ENCODE measurements around the gene NBPF19.
"Not testable (repeated sequence)": the region's sequence is repeated elsewhere in the genome, so short reads cannot be mapped to it uniquely, and the experiment has no call there.

The NBPF19 gene

DNA sequence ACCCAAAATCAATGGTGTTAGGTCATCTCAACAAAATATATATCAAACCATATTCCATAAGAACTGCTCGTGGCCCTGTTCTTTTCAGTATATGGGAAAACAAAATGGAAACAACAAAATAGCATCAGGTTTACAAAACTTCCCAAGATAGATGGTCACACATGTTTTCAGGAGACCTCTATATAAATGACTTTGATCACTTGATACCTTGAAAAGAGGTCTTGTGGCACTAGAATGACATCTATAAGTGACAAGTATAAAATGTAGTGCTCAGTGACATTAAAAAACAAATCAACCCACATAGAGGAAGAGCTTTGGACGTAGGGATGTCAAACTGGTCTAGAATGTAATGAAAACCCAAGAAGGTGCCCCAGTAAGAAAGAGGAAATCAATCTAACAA lies at the start of gene NBPF19:
Gene NBPF19 (plus strand): TSS at position 301 of the 400 bp plus-strand sequence. CDS start 888 bp downstream, outside the sequence.
- not testable (repeated sequence) for H3K27me3 ChIP-seq (ENCODE audit: control insufficient read depth in 1 of 2, insufficient read depth in 2 of 2, low read length in 2 of 2); H3K9me3 ChIP-seq (ENCODE audit: control insufficient read depth in 2 of 2, low read length in 2 of 2); H3K4me3 ChIP-seq (ENCODE audit: low read length in 2 of 2); H3K4me1 ChIP-seq (ENCODE audit: control insufficient read depth, insufficient read depth, low read length); H3K9ac ChIP-seq (ENCODE audit: low read length in 2 of 2); H3K27ac ChIP-seq (ENCODE audit: low read length); H3K36me3 ChIP-seq (ENCODE audit: control insufficient read depth in 2 of 2, insufficient read depth in 2 of 2, low read length in 2 of 2)

DNA sequence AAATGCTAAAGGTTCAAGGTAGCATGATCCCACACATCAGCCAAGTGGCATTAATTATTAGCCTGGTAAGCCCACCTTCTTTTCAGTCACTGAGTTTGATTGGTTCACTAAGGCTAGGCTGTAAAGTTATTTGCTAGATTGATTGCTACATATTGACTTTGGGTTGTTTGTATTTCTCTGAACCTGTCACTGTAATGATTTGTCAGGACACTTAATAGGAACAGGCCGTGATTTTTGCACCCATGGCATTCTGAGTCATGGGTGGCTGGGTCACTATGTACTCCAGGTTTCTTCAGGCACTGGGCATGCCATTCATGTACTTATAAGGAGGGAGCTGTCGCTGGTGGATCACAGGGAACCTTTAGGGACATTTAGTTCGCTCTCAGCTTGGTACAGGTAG lies 46.5 kb upstream of the NBPF19 start:
- not testable (repeated sequence) for H3K4me1 ChIP-seq (ENCODE audit: control insufficient read depth, insufficient read depth, low read length); H3K36me3 ChIP-seq (ENCODE audit: control insufficient read depth in 2 of 2, insufficient read depth in 2 of 2, low read length in 2 of 2); H3K9me3 ChIP-seq (ENCODE audit: control insufficient read depth in 2 of 2, low read length in 2 of 2); H3K9ac ChIP-seq (ENCODE audit: low read length in 2 of 2); H3K27me3 ChIP-seq (ENCODE audit: control insufficient read depth in 1 of 2, insufficient read depth in 2 of 2, low read length in 2 of 2); H3K27ac ChIP-seq (ENCODE audit: low read length); H3K4me3 ChIP-seq (ENCODE audit: low read length in 2 of 2)

GRCh38 chr1:149445451-149445850 lies 29.4 kb upstream of the NBPF19 start:
- not testable (repeated sequence) for H3K36me3 ChIP-seq (ENCODE audit: control insufficient read depth in 2 of 2, insufficient read depth in 2 of 2, low read length in 2 of 2); H3K27me3 ChIP-seq (ENCODE audit: control insufficient read depth in 1 of 2, insufficient read depth in 2 of 2, low read length in 2 of 2); H3K9ac ChIP-seq (ENCODE audit: low read length in 2 of 2); H3K9me3 ChIP-seq (ENCODE audit: control insufficient read depth in 2 of 2, low read length in 2 of 2); H3K27ac ChIP-seq (ENCODE audit: low read length); H3K4me1 ChIP-seq (ENCODE audit: control insufficient read depth, insufficient read depth, low read length); H3K4me3 ChIP-seq (ENCODE audit: low read length in 2 of 2)

GRCh38 chr1:149452196-149452595 lies 22.6 kb upstream of the NBPF19 start:
- H3K4me1 ChIP-seq (ENCODE audit: control insufficient read depth, insufficient read depth, low read length); H3K27me3 ChIP-seq (ENCODE audit: control insufficient read depth in 1 of 2, insufficient read depth in 2 of 2, low read length in 2 of 2); H3K27ac ChIP-seq (ENCODE audit: low read length); H3K9ac ChIP-seq (ENCODE audit: low read length in 2 of 2); H3K9me3 ChIP-seq (ENCODE audit: control insufficient read depth in 2 of 2, low read length in 2 of 2); H3K36me3 ChIP-seq (ENCODE audit: control insufficient read depth in 2 of 2, insufficient read depth in 2 of 2, low read length in 2 of 2); H3K4me3 ChIP-seq (ENCODE audit: low read length in 2 of 2): not testable (repeated sequence)

DNA sequence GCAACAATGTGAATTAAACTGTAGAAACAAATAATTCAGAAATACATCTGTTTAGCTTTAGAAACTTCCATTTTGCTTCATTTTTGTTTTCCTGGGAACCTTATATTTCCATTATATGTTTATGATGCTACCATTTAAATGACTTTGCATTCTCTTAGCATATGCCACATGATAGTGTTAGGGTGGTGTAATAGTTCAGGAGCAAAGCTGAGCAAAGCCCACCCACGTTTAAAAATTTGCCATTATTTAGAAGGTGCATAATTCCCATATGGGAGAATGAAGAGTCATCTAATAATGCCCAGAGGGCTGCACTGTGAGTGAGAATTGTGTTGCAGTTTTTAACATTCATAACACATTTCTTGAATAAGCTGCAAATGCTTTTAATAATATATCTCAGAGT lies 22.2 kb upstream of the NBPF19 start:
- not testable (repeated sequence) for H3K36me3 ChIP-seq (ENCODE audit: control insufficient read depth in 2 of 2, insufficient read depth in 2 of 2, low read length in 2 of 2); H3K4me1 ChIP-seq (ENCODE audit: control insufficient read depth, insufficient read depth, low read length); H3K9ac ChIP-seq (ENCODE audit: low read length in 2 of 2); H3K27ac ChIP-seq (ENCODE audit: low read length); H3K4me3 ChIP-seq (ENCODE audit: low read length in 2 of 2); H3K27me3 ChIP-seq (ENCODE audit: control insufficient read depth in 1 of 2, insufficient read depth in 2 of 2, low read length in 2 of 2); H3K9me3 ChIP-seq (ENCODE audit: control insufficient read depth in 2 of 2, low read length in 2 of 2)

- Histone ChIP-seq H3K4me3 (ENCODE audit: low read length in 2 of 2) (peak overlapping the region; percentile 46 to 67), H3K27ac (ENCODE audit: low read length) (peak overlapping the region; percentile 6), H3K9ac (ENCODE audit: low read length in 2 of 2) (peak overlapping the region; percentile 51 to 59)
Observed at GRCh38 chr1:149558350-149558825, 83.5 kb downstream of the NBPF19 start.

GRCh38 chr1:149561806-149562205 lies 87.0 kb downstream of the NBPF19 start:
- not testable (repeated sequence) for H3K27ac ChIP-seq (ENCODE audit: low read length); H3K4me3 ChIP-seq (ENCODE audit: low read length in 2 of 2); H3K9me3 ChIP-seq (ENCODE audit: control insufficient read depth in 2 of 2, low read length in 2 of 2); H3K27me3 ChIP-seq (ENCODE audit: control insufficient read depth in 1 of 2, insufficient read depth in 2 of 2, low read length in 2 of 2); H3K4me1 ChIP-seq (ENCODE audit: control insufficient read depth, insufficient read depth, low read length); H3K9ac ChIP-seq (ENCODE audit: low read length in 2 of 2); H3K36me3 ChIP-seq (ENCODE audit: control insufficient read depth in 2 of 2, insufficient read depth in 2 of 2, low read length in 2 of 2)

More at GRCh38 chr1:149558350-149558825, 83.5 kb downstream of the NBPF19 start:
- not testable (repeated sequence) for H3K36me3 ChIP-seq (ENCODE audit: control insufficient read depth in 2 of 2, insufficient read depth in 2 of 2, low read length in 2 of 2); H3K27me3 ChIP-seq (ENCODE audit: control insufficient read depth in 1 of 2, insufficient read depth in 2 of 2, low read length in 2 of 2); H3K9me3 ChIP-seq (ENCODE audit: control insufficient read depth in 2 of 2, low read length in 2 of 2); H3K4me1 ChIP-seq (ENCODE audit: control insufficient read depth, insufficient read depth, low read length)

- not testable (repeated sequence) for H3K4me1 ChIP-seq (ENCODE audit: control insufficient read depth, insufficient read depth, low read length); H3K4me3 ChIP-seq (ENCODE audit: low read length in 2 of 2); H3K27me3 ChIP-seq (ENCODE audit: control insufficient read depth in 1 of 2, insufficient read depth in 2 of 2, low read length in 2 of 2); H3K36me3 ChIP-seq (ENCODE audit: control insufficient read depth in 2 of 2, insufficient read depth in 2 of 2, low read length in 2 of 2); H3K27ac ChIP-seq (ENCODE audit: low read length); H3K9ac ChIP-seq (ENCODE audit: low read length in 2 of 2); H3K9me3 ChIP-seq (ENCODE audit: control insufficient read depth in 2 of 2, low read length in 2 of 2)
Observed at GRCh38 chr1:149565485-149565884, 90.6 kb downstream of the NBPF19 start.

- not testable (repeated sequence) for H3K4me3 ChIP-seq (ENCODE audit: low read length in 2 of 2); H3K9ac ChIP-seq (ENCODE audit: low read length in 2 of 2); H3K9me3 ChIP-seq (ENCODE audit: control insufficient read depth in 2 of 2, low read length in 2 of 2); H3K36me3 ChIP-seq (ENCODE audit: control insufficient read depth in 2 of 2, insufficient read depth in 2 of 2, low read length in 2 of 2); H3K27ac ChIP-seq (ENCODE audit: low read length); H3K27me3 ChIP-seq (ENCODE audit: control insufficient read depth in 1 of 2, insufficient read depth in 2 of 2, low read length in 2 of 2); H3K4me1 ChIP-seq (ENCODE audit: control insufficient read depth, insufficient read depth, low read length)
Observed at GRCh38 chr1:149572763-149573162, 97.9 kb downstream of the NBPF19 start.

- H3K4me1 ChIP-seq (ENCODE audit: control insufficient read depth, insufficient read depth, low read length); H3K9ac ChIP-seq (ENCODE audit: low read length in 2 of 2); H3K27me3 ChIP-seq (ENCODE audit: control insufficient read depth in 1 of 2, insufficient read depth in 2 of 2, low read length in 2 of 2); H3K4me3 ChIP-seq (ENCODE audit: low read length in 2 of 2); H3K27ac ChIP-seq (ENCODE audit: low read length); H3K9me3 ChIP-seq (ENCODE audit: control insufficient read depth in 2 of 2, low read length in 2 of 2); H3K36me3 ChIP-seq (ENCODE audit: control insufficient read depth in 2 of 2, insufficient read depth in 2 of 2, low read length in 2 of 2): not testable (repeated sequence)
Observed at GRCh38 chr1:149585592-149585991, 110.7 kb downstream of the NBPF19 start.
